GM18507 (cell line): ENCODE measurements around the gene CCN2.

Experiments
- DNase-seq: peaks from one replicate; pipeline ENCODE4 v3.0.0; 2011; ENCODE audit warnings: low read depth; ENCODE audit not compliant: insufficient read length; ENCODE audit errors: extremely low spot score
- FAIRE-seq: peaks from 2 replicates; lab custom pipeline; 2011; peaks lifted over from hg19 to GRCh38; lab: Jason Lieb, UNC

The CCN2 gene

GRCh38 chr6:131970076-131970859, 19.1 kb upstream of the CCN2 start:
- no peak for FAIRE-seq

DNA sequence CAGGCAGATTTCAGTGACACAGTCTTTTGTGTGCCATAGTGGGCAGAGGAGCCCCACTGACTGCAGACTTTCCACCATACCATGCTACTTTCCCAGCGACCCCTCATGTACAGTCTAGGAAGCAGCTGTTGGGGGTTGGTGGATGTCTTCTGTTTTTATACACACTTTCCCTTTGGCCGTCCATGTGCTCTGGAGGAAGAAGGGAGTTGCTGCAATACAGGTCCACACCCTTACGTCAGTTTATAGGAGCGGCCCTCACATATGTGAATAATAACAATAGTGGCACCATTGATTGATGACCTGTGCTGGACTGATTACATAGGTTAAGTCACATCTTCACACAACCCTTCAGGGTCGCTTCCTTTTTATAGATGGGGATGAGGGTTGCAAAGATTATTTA, 17.5 kb upstream of the CCN2 start:
- no peak for DNase-seq
- FAIRE-seq, result no peak

More at GRCh38 chr6:131970076-131970859, 19.1 kb upstream of the CCN2 start:
- DNase-seq, result no peak

DNA sequence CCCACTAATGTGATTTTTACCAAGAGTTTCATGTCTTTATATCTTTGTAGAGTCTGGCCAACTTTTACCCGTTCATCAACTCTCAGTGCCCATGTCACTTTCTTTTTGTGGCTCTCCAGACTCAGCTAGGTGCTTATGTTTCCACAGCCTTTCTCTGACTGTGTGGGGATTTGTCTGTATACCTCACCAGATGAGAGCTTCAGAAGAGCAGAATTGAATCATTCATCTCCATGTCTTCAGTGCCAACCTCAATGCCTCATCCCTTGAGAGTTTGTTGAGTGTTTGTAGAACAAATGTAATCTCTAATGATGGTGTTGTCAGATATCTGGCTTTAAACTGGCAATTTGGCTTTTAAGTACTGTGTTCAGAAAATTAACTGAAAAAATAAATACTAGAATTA, 16.8 kb upstream of the CCN2 start:
- no peak for FAIRE-seq

GRCh38 chr6:131966443-131966842, 15.3 kb upstream of the CCN2 start:
- FAIRE-seq, result no peak
- DNase-seq, result no peak

More for the DNA sequence above, 16.8 kb upstream of the CCN2 start:
- no peak for DNase-seq

DNA sequence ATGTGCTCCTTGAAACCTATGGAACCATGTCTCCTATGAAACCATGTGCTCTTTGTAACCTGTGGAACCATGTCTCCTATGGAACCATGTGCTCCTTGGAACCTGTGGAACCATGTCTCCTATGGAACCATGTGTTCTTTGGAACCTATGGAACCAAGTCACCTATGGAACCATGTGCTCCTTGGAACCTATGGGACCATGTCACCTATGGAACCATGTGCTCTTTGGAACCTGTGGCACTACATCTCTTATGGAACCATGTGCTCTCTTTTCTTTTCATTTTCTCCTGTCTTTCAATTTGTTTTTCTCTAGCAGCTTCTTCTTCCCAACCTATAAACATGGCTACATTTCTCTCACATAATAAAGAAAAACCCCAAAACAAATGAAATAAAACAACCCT, 11.9 kb upstream of the CCN2 start:
- DNase-seq, result no peak
- FAIRE-seq, result no peak

GRCh38 chr6:131960371-131961133, 9.4 kb upstream of the CCN2 start:
- no peak for FAIRE-seq
- no peak for DNase-seq

- DNase-seq (no peak), FAIRE-seq (no peak)
Observed at GRCh38 chr6:131958542-131959470, 7.6 kb upstream of the CCN2 start.

DNA sequence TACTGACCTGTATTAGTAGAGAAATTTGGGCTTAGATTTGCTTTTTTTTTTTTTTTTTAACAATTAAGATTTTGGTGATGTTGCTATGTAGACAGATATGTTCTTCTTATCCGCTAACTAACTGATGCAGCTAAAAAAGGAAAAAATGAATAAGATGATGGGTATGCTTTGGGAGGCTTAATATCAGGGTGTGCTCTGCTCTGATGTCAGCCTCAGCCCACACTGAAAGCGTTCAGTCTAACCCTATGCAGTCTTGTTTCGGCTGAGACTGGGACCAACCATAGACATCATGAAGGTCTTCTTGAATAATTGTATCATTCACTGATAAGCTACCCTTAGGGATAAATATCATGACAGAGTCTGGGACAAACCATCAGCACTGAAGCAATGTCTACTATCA, 6.9 kb upstream of the CCN2 start:
- no peak for FAIRE-seq
- DNase-seq, result no peak

GRCh38 chr6:131955876-131956275, 4.7 kb upstream of the CCN2 start:
- FAIRE-seq (no peak), DNase-seq (no peak)

GRCh38 chr6:131955192-131955591, 4.0 kb upstream of the CCN2 start:
- FAIRE-seq (no peak), DNase-seq (no peak)

GRCh38 chr6:131954775-131955107, 3.6 kb upstream of the CCN2 start:
- FAIRE-seq (no peak), DNase-seq (no peak)

GRCh38 chr6:131954059-131954774, 3.0 kb upstream of the CCN2 start:
- FAIRE-seq (no peak), DNase-seq (no peak)

DNA sequence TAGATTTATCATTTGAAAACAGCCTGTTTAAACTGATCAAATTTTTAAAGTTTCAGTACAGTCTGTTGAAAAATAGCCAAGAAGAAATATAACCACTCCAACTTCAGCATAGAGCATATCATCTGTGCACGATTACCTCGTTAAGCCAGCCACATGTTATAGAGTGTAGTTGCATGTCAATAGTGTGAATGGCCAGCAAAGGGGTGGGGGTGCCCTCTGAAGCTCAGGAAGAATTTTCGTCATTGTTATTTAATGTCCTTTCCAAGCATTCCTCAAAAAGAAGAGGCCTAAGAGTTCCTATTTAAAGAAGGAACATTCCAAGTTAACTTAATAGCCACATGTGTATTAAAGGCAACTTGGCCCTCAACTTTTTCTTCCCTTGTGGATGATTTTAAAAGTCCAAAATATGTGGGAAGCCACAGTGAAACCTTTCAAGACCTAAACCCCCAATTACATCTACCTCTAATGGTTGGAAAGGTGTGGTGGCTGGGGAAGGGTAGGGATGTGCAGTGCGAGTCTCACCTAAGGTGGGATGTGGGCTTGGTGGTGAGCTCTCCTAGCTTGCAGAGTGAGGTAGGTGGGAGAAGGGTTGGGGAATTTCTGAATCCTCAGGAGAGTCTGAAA, 1.8 kb upstream of the CCN2 start:
- DNase-seq (no peak), FAIRE-seq (no peak)

GRCh38 chr6:131951576-131952230, 531 bp upstream of the CCN2 start:
- FAIRE-seq (no peak), DNase-seq (no peak)

GRCh38 chr6:131949909-131950766, 1.0 kb downstream of the CCN2 start:
- DNase-seq, result peak; percentile 7

GRCh38 chr6:131949620-131949908, 1.6 kb downstream of the CCN2 start:
- FAIRE-seq, result no peak

More at GRCh38 chr6:131949909-131950766, 1.0 kb downstream of the CCN2 start:
- FAIRE-seq, result no peak

DNA sequence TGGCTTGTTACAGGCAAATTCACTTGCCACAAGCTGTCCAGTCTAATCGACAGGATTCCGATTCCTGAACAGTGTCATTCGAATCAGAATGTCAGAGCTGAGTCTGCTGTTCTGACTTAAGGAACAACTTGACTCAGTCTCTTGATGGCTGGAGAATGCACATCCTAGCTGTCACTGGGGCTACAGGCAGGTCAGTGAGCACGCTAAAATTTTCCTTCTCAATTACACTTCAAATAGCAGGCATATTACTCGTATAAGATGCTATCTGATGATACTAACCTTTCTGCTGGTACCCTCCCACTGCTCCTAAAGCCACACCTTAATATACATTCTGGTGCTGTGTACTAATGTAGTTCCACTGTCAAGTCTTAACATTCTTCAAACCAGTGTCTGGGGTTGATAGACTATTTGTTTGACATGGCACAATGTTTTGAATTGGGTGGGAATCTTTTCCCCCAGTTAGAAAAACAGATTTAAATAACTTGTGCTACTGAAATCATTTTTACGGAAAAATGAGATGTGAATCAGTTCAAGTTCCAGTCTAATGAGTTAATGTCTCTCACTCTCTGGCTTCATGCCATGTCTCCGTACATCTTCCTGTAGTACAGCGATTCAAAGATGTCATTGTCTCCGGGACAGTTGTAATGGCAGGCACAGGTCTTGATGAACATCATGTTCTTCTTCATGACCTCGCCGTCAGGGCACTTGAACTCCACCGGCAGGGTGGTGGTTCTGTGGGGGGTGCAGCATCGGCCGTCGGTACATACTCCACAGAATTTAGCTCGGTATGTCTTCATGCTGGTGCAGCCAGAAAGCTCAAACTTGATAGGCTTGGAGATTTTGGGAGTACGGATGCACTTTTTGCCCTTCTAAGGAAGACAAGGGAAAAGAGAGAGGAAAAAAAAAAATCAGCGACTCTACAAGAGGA, 2.2 kb downstream of the CCN2 start:
- DNase-seq, result no peak
- no peak for FAIRE-seq

More at GRCh38 chr6:131949620-131949908, 1.6 kb downstream of the CCN2 start:
- no peak for DNase-seq
